ENCODE measurements around the gene CPT2.

Gene CPT2

DNA sequence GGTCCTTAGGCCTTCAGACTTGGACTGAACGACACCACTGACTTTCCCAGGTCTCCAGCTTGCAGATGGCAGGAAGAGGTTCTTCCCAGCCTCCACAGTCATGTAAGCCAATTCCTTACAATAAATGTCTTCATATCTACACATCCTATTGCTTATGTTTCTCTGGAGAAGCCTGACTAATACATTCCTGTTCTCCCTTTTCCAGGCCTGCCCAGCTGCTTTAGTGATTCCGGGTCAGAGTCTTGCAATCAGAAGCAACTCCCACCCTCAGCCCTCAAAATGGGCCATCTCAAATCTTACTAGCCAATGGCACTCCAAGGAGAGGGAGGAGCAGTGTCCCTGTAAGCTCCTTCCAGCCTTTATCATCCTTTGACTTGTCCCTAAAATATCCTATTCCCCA is 16.4 kb upstream of the CPT2 start:
- H3K79me2 ChIP-seq (ENCODE audit: low read length) = no peaks in the 10 kb centered on the region
- TF ChIP-seq EZH2phosphoT487 (IDR thresholded peaks at IDR 0.05; ENCODE audit: low read length) (no peak), CTCF (IDR thresholded peaks at IDR 0.05; ENCODE audit: low read length) (no peak), EZH2 (optimal IDR thresholded peaks at IDR 0.05; ENCODE audit: low read depth, low read length) (no peak)
- no peak overlapping the region for H3K4me3 ChIP-seq (ENCODE audit: low read length)
- no peak overlapping the region for H3K27ac ChIP-seq (ENCODE audit: low read length)
- H3K36me3 ChIP-seq (replicated peaks; ENCODE audit: insufficient read depth, low read length) = no peaks in the 10 kb centered on the region
- no peaks in the 10 kb centered on the region for H3K4me1 ChIP-seq (ENCODE audit: low read length)
- no peak overlapping the region for H3K9ac ChIP-seq (ENCODE audit: low read length)
- no peak overlapping the region for H3K4me2 ChIP-seq (ENCODE audit: low read depth, low read length)
- H3F3A ChIP-seq (ENCODE audit: insufficient read depth, low read length) = no peaks in the 10 kb centered on the region
- H3K27me3 ChIP-seq (replicated peaks; ENCODE audit: insufficient read depth, low read length) = peaks cover 7% of the 10 kb centered on the region; the same call in 1 of the 2 replicates
- no peaks in the 10 kb centered on the region for H3K9me2 ChIP-seq (replicated peaks; ENCODE audit: insufficient read depth, low read length)
- no peak for DNase-seq
- no peaks in the 10 kb centered on the region for H3K9me3 ChIP-seq (replicated peaks; ENCODE audit: insufficient read depth, low read length)
- no peak overlapping the region for H2AFZ ChIP-seq (ENCODE audit: low read length)
- no peaks in the 10 kb centered on the region for H4K20me1 ChIP-seq (ENCODE audit: insufficient read depth, low read length)

DNA sequence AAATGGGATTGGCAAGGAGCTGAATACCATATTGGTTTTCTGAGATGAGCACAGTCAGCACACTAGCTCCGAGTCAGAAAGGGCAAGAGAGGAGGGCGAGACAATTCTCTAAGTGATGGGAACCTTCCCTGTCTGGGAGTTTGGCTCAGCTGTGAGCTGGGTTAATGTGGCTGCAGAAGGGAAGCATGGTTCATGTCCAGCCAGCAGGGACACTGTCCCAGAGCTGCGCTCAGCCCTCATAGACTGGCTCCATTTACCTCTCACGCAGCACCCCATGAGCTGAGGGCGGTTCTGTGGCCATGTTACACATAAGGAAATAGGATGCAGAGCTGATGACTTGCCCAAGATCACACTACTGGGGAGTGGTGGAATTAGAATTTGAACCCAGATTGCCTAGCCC is 15.7 kb upstream of the CPT2 start:
- no peaks in the 10 kb centered on the region for H3K9me2 ChIP-seq (replicated peaks; ENCODE audit: insufficient read depth, low read length)
- H3K9ac ChIP-seq (ENCODE audit: low read length) = no peak overlapping the region
- H3K27ac ChIP-seq (ENCODE audit: low read length) = no peak overlapping the region
- H2AFZ ChIP-seq (ENCODE audit: low read length) = no peak overlapping the region
- no peak for TF ChIP-seq EZH2phosphoT487 (IDR thresholded peaks at IDR 0.05; ENCODE audit: low read length)
- no peaks in the 10 kb centered on the region for H3K9me3 ChIP-seq (replicated peaks; ENCODE audit: insufficient read depth, low read length)
- H3K27me3 ChIP-seq (replicated peaks; ENCODE audit: insufficient read depth, low read length) = peaks cover 7% of the 10 kb centered on the region; the same call in 1 of the 2 replicates
- H3K36me3 ChIP-seq (replicated peaks; ENCODE audit: insufficient read depth, low read length) = no peaks in the 10 kb centered on the region
- DNase-seq = no peak
- H3K79me2 ChIP-seq (ENCODE audit: low read length) = no peaks in the 10 kb centered on the region
- H3K4me2 ChIP-seq (ENCODE audit: low read depth, low read length) = no peak overlapping the region
- no peak overlapping the region for H3K4me3 ChIP-seq (ENCODE audit: low read length)
- H4K20me1 ChIP-seq (ENCODE audit: insufficient read depth, low read length) = no peaks in the 10 kb centered on the region
- H3K4me1 ChIP-seq (ENCODE audit: low read length) = no peaks in the 10 kb centered on the region
- no peaks in the 10 kb centered on the region for H3F3A ChIP-seq (ENCODE audit: insufficient read depth, low read length)

DNA sequence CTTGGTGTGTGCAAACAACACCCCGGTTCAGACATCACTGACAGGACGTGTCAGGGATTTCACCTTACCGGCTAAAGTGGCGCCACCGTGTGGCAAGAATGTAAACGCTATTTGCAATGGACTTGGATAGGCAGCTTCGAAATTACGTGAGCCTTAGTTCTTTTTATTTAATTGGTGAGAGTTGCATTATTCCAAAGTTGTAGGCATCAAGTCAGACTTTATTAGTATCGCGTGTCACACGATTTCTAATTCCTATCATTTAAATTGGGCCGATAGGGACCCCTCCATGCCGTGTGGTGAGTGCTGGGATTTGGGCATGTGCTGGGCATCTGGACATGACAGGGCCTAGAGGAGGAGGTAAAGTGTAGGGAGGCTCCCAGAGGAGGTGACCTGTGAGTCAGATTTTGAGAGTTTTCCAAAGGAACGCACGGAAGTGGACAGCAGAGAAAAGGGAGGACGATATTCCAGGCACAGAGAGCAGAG is 14.5 kb upstream of the CPT2 start:
- no peaks in the 10 kb centered on the region for H3K9me2 ChIP-seq (replicated peaks; ENCODE audit: insufficient read depth, low read length)
- peak; percentile 82 for DNase-seq
- H3K4me3 ChIP-seq (ENCODE audit: low read length) = no peak overlapping the region
- H3K9me3 ChIP-seq (replicated peaks; ENCODE audit: insufficient read depth, low read length) = no peaks in the 10 kb centered on the region
- H3K9ac ChIP-seq (ENCODE audit: low read length) = no peak overlapping the region
- no peaks in the 10 kb centered on the region for H3K4me1 ChIP-seq (ENCODE audit: low read length)
- peak overlapping the region; percentile 45; the same call in 1 of the 2 replicates for H3K4me2 ChIP-seq (ENCODE audit: low read depth, low read length)
- H2AFZ ChIP-seq (ENCODE audit: low read length) = peak overlapping the region; percentile 69; the same call in 1 of the 2 replicates
- no peak overlapping the region for H3K27ac ChIP-seq (ENCODE audit: low read length)
- peaks cover 7% of the 10 kb centered on the region; the same call in 1 of the 2 replicates for H3K27me3 ChIP-seq (replicated peaks; ENCODE audit: insufficient read depth, low read length)
- peak; percentile 95 for TF ChIP-seq CTCF (IDR thresholded peaks at IDR 0.05; ENCODE audit: low read length)
- no peak for TF ChIP-seq EZH2phosphoT487 (IDR thresholded peaks at IDR 0.05; ENCODE audit: low read length)
- no peak for TF ChIP-seq EZH2 (optimal IDR thresholded peaks at IDR 0.05; ENCODE audit: low read depth, low read length)
- no peaks in the 10 kb centered on the region for H3K79me2 ChIP-seq (ENCODE audit: low read length)
- H3K36me3 ChIP-seq (replicated peaks; ENCODE audit: insufficient read depth, low read length) = no peaks in the 10 kb centered on the region
- H4K20me1 ChIP-seq (ENCODE audit: insufficient read depth, low read length) = no peaks in the 10 kb centered on the region
- no peaks in the 10 kb centered on the region for H3F3A ChIP-seq (ENCODE audit: insufficient read depth, low read length)

GRCh38 chr1:53182716-53183094 is 13.9 kb upstream of the CPT2 start:
- Histone ChIP-seq H3K79me2 (ENCODE audit: low read length) (no peaks in the 10 kb centered on the region), H2AFZ (ENCODE audit: low read length) (no peak overlapping the region), H3K27ac (ENCODE audit: low read length) (no peak overlapping the region), H4K20me1 (ENCODE audit: insufficient read depth, low read length) (no peaks in the 10 kb centered on the region), H3K9me2 (replicated peaks; ENCODE audit: insufficient read depth, low read length) (no peaks in the 10 kb centered on the region), H3K36me3 (replicated peaks; ENCODE audit: insufficient read depth, low read length) (no peaks in the 10 kb centered on the region), H3K27me3 (replicated peaks; ENCODE audit: insufficient read depth, low read length) (peaks cover 7% of the 10 kb centered on the region; the same call in 1 of the 2 replicates), H3K4me2 (ENCODE audit: low read depth, low read length) (no peak overlapping the region), H3K9me3 (replicated peaks; ENCODE audit: insufficient read depth, low read length) (no peaks in the 10 kb centered on the region), H3K9ac (ENCODE audit: low read length) (no peak overlapping the region), H3F3A (ENCODE audit: insufficient read depth, low read length) (no peaks in the 10 kb centered on the region), H3K4me3 (ENCODE audit: low read length) (no peak overlapping the region), H3K4me1 (ENCODE audit: low read length) (no peaks in the 10 kb centered on the region)
- no peak for DNase-seq
- TF ChIP-seq CTCF (IDR thresholded peaks at IDR 0.05; ENCODE audit: low read length) = no peak

Data from MM.1S (cell line).